BLaER1 treated with 17β-estradiol and CSF1 and Interleukin-3, amounts not matched to agents 10 nM and 100 nM (cell line): ENCODE data around the gene BORCS8.
A peak's percentile ranks its signal among the peaks of the same experiment; 100 is the strongest.

Source experiments
- H3K27ac ChIP-seq, 11 experiments: shearing (Covaris generic); formaldehyde crosslinking; 2 replicates each; pipeline ENCODE4 v1.8.1; 2022
- H3K27me3 ChIP-seq, 11 experiments: shearing (Covaris generic); formaldehyde crosslinking; 2 replicates each; pipeline ENCODE4 v1.8.1; 2022
- H3K36me3 ChIP-seq, 11 experiments: shearing (Covaris generic); formaldehyde crosslinking; 2 replicates each; pipeline ENCODE4 v1.8.1; 2022
- H3K4me1 ChIP-seq, 10 experiments: shearing (Covaris generic); formaldehyde crosslinking; 2 replicates each; pipeline ENCODE4 v1.8.1; 2022
- H3K4me2 ChIP-seq, 11 experiments: shearing (Covaris generic); formaldehyde crosslinking; 2 replicates each; pipeline ENCODE4 v1.8.1; 2022
- H3K4me3 ChIP-seq, 10 experiments: shearing (Covaris generic); formaldehyde crosslinking; 2 replicates each; pipeline ENCODE4 v1.8.1; 2022
- H3K9ac ChIP-seq, 11 experiments: shearing (Covaris generic); formaldehyde crosslinking; 2 replicates each; pipeline ENCODE4 v1.8.1; 2022
- H3K9me3 ChIP-seq, 11 experiments: shearing (Covaris generic); formaldehyde crosslinking; replicated peaks in 1 of 11; 2 replicates each; pipeline ENCODE4 v1.8.1; 2022
- H4K20me1 ChIP-seq, 11 experiments: shearing (Covaris generic); formaldehyde crosslinking; 2 replicates each; pipeline ENCODE4 v1.8.1; 2022
- Cebpa-rat ChIP-seq, 11 experiments: shearing (Covaris generic); IDR thresholded peaks; 2 replicates each; pipeline ENCODE4 v1.8.1; 2022

Gene BORCS8

DNA sequence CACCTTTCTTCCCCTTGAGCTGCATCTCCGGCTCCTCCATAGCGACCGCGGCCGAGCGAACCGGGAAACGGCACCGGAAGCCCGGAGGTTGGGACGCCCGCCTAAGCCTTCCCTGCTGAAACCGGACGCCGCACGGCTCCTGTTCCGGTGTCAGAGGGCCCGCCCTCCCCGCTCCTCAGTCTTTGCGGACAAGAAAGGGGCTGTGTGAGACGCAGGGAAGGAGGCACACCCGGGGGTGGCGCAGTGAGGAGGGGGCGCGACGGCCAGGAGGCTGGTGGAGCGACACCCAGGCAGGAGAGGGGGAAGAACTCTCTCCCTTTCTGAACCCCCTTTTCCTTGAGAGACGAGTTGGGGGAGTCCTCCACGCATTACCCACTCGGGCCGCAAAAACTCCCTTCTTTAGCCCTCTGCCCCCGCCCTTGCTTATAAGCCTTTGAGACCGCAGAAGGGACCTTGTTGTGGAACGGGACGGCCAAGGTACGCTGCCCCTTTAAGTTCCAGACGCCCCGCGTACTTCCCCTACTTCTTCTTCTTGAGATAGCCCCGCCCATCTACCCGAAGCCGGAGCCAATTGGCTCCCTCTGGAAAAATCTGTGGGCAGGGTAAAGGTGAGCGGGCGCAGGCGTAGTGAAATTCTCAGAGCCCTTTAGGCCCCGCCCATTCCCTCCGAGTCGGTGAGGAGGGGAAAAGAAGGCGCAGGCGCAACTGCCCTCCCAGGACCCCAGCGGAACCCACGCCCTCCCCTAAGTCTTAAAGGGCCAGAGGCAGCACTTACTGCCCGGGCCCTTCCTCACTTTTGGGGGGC is at the start of gene BORCS8, which contains the start of gene RFXANK:
Gene BORCS8 (minus strand): TSS at position 75 of the 805 bp plus-strand sequence. CDS start 35 bp downstream, at position 40.
Gene RFXANK (plus strand): TSS at position 181 of the 805 bp plus-strand sequence. CDS start 1,689 bp downstream, outside the sequence.
- peak within 1 kb of the TSS; percentile 91 to 100 (median 99) for H3K9ac ChIP-seq
- H3K27ac ChIP-seq, result peak within 1 kb of the TSS; percentile 95 to 100 (median 99)
- peaks cover 0 to 34% (median 13%) of the 10 kb centered on the region in 11 experiments; a peak in 10 of 22 replicates for H4K20me1 ChIP-seq
- H3K27me3 ChIP-seq, result no peaks in the 10 kb centered on the region
- H3K36me3 ChIP-seq, result peaks cover 30 to 66% (median 40%) of the 10 kb centered on the region in 11 experiments
- no peak for TF ChIP-seq Cebpa-rat (IDR thresholded peaks at IDR 0.05)
- peak within 1 kb of the TSS; percentile 82 to 99 (median 97) for H3K4me2 ChIP-seq
- H3K4me3 ChIP-seq, result peak within 1 kb of the TSS; percentile 77 to 99 (median 90)
- H3K9me3 ChIP-seq, result peaks cover 0 to 14% (median 0%) of the 10 kb centered on the region in 11 experiments; a peak in 9 of 22 replicates
- peaks cover 39 to 61% (median 44%) of the 10 kb centered on the region in 10 experiments for H3K4me1 ChIP-seq

DNA sequence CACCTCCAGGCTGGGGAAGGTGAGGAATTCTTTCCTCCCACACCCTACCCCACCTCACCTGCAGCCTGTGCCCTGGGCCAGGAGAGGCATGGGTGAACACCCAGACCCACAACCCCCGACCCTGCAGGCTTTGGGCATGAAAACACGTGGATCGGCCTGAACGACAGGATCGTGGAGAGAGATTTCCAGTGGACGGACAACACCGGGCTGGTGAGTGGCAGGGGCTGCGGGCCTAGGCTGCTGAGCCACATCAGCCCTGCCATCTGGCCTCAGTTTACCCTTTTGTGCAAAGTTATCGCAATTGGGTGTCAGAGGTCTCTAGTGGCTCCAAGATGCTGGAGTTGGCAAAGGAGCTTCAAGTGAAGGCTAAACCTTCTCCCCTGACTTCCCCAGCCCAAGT is 48.5 kb upstream of the BORCS8 start:
- Histone ChIP-seq H3K4me2 (no peak overlapping the region), H3K27ac (no peak overlapping the region), H3K4me3 (no peak overlapping the region), H3K36me3 (no peaks in the 10 kb centered on the region), H3K27me3 (no peaks in the 10 kb centered on the region), H3K9ac (no peak overlapping the region), H3K9me3 (peaks cover 10 to 18% (median 15%) of the 10 kb centered on the region in 11 experiments), H4K20me1 (no peaks in the 10 kb centered on the region), H3K4me1 (no peaks in the 10 kb centered on the region)
- TF ChIP-seq Cebpa-rat (IDR thresholded peaks at IDR 0.05), result no peak

- Histone ChIP-seq H3K9ac (no peak overlapping the region), H3K9me3 (peaks cover 18 to 26% (median 23%) of the 10 kb centered on the region in 11 experiments), H3K36me3 (no peaks in the 10 kb centered on the region), H3K4me1 (no peaks in the 10 kb centered on the region), H3K4me3 (no peak overlapping the region), H3K27me3 (no peaks in the 10 kb centered on the region), H3K4me2 (no peak overlapping the region), H3K27ac (no peak overlapping the region), H4K20me1 (no peaks in the 10 kb centered on the region)
- TF ChIP-seq Cebpa-rat (IDR thresholded peaks at IDR 0.05), result no peak
Observed at GRCh38 chr19:19239675-19240074, 47.7 kb upstream of the BORCS8 start.

DNA sequence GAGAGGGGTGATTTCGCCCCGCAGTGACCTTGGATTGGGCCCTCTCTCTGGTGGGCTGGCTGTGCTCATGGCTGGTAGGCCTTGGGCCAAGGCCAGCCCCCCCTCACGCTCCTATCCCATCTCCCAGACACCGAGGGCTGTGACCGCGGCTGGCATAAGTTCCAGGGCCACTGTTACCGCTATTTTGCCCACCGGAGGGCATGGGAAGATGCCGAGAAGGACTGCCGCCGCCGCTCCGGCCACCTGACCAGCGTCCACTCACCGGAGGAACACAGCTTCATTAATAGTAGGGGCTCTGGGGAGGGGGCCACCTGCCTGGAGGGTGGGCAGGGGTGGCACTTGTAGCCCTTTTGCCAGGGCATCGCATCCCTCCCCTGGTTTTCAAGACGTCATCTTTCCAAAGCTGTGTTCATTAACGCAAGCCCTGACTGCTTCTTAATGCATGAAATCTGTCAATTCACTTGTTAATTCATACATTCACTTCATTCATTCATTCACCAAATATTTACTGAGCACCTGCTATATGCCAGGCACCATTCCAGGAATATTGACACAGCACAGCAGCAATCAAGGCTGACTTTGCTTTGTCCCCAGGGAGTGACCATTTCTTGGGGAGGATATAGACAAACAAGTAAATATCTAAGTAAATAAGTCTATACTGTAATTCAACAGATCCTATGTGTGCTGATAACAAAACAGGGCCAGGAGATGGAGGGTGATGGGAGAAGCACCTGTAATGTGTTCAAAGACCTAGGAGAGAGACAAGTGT is 46.4 kb upstream of the BORCS8 start:
- no peaks in the 10 kb centered on the region for H4K20me1 ChIP-seq
- no peaks in the 10 kb centered on the region for H3K27me3 ChIP-seq
- no peaks in the 10 kb centered on the region for H3K4me1 ChIP-seq
- TF ChIP-seq Cebpa-rat (IDR thresholded peaks at IDR 0.05), result no peak
- no peak overlapping the region for H3K4me3 ChIP-seq
- no peaks in the 10 kb centered on the region for H3K36me3 ChIP-seq
- no peak overlapping the region for H3K9ac ChIP-seq
- no peak overlapping the region for H3K27ac ChIP-seq
- H3K4me2 ChIP-seq, result no peak overlapping the region
- H3K9me3 ChIP-seq, result peaks cover 31 to 39% (median 37%) of the 10 kb centered on the region in 11 experiments

- H3K4me3 ChIP-seq, result no peak overlapping the region
- H3K27ac ChIP-seq, result no peak overlapping the region
- no peaks in the 10 kb centered on the region for H3K27me3 ChIP-seq
- H3K4me1 ChIP-seq, result no peaks in the 10 kb centered on the region
- peaks cover 34 to 44% (median 39%) of the 10 kb centered on the region in 11 experiments for H3K9me3 ChIP-seq
- H3K9ac ChIP-seq, result no peak overlapping the region
- no peaks in the 10 kb centered on the region for H3K36me3 ChIP-seq
- H4K20me1 ChIP-seq, result no peaks in the 10 kb centered on the region
- H3K4me2 ChIP-seq, result no peak overlapping the region
- TF ChIP-seq Cebpa-rat (IDR thresholded peaks at IDR 0.05), result no peak
Observed at GRCh38 chr19:19236173-19236572, 44.2 kb upstream of the BORCS8 start.

GRCh38 chr19:19234220-19234816 is 42.4 kb upstream of the BORCS8 start:
- H3K4me2 ChIP-seq, result no peak overlapping the region
- H3K4me3 ChIP-seq, result peak overlapping the region in 2 of 10 experiments; percentile 3 to 26; a peak in 2 of 20 replicates
- H3K9me3 ChIP-seq, result peaks cover 34 to 44% (median 39%) of the 10 kb centered on the region in 11 experiments
- H3K36me3 ChIP-seq, result no peaks in the 10 kb centered on the region
- no peaks in the 10 kb centered on the region for H3K27me3 ChIP-seq
- no peak overlapping the region for H3K9ac ChIP-seq
- TF ChIP-seq Cebpa-rat (IDR thresholded peaks at IDR 0.05), result no peak
- H3K27ac ChIP-seq, result no peak overlapping the region
- no peaks in the 10 kb centered on the region for H3K4me1 ChIP-seq
- no peaks in the 10 kb centered on the region for H4K20me1 ChIP-seq

- H4K20me1 ChIP-seq, result no peaks in the 10 kb centered on the region; a peak in 1 of 22 replicates
- H3K4me3 ChIP-seq, result no peak overlapping the region
- H3K36me3 ChIP-seq, result no peaks in the 10 kb centered on the region
- TF ChIP-seq Cebpa-rat (IDR thresholded peaks at IDR 0.05), result no peak
- H3K27ac ChIP-seq, result no peak overlapping the region
- no peaks in the 10 kb centered on the region for H3K4me1 ChIP-seq
- H3K9ac ChIP-seq, result no peak overlapping the region
- H3K4me2 ChIP-seq, result no peak overlapping the region
- H3K9me3 ChIP-seq, result peaks cover 34 to 44% (median 39%) of the 10 kb centered on the region in 11 experiments
- no peaks in the 10 kb centered on the region; a peak in 1 of 22 replicates for H3K27me3 ChIP-seq
Observed at GRCh38 chr19:19232261-19232721, 40.3 kb upstream of the BORCS8 start.

GRCh38 chr19:19230999-19231398 is 39.0 kb upstream of the BORCS8 start:
- Histone ChIP-seq H3K27me3 (no peaks in the 10 kb centered on the region; a peak in 1 of 22 replicates), H4K20me1 (peaks cover 0 to 8% (median 0%) of the 10 kb centered on the region in 11 experiments; a peak in 2 of 22 replicates), H3K9ac (no peak overlapping the region), H3K4me1 (no peaks in the 10 kb centered on the region), H3K27ac (no peak overlapping the region), H3K36me3 (no peaks in the 10 kb centered on the region), H3K4me2 (no peak overlapping the region), H3K9me3 (peaks cover 27 to 32% (median 29%) of the 10 kb centered on the region in 11 experiments), H3K4me3 (no peak overlapping the region)
- TF ChIP-seq Cebpa-rat (IDR thresholded peaks at IDR 0.05), result no peak
